Measurements from ENCODE around the gene OSBPL1A.

GRCh38 chr18:24315170-24315569 lies 82.5 kb downstream of the OSBPL1A start:
- TF ChIP-seq CTCF (IDR thresholded peaks at IDR 0.05) = no peak
- no peak for TF ChIP-seq POLR2A (IDR thresholded peaks at IDR 0.05)

All from Peyer's patch (tissue), 4 donors.